Osteocyte (in vitro differentiated cells): Measurements from ENCODE around the gene CCDC27. TPM values are rescaled to one million over a fixed set of nuclear protein-coding genes. Genes with fewer than 3 reads are reported as not detected.

ENCODE experiments used
- DNase-seq: peaks from one replicate; pipeline ENCODE4 v3.0.0; 2021; ENCODE audit warnings: mixed read lengths; ENCODE audit not compliant: unreplicated experiment; ENCODE audit errors: extremely low spot score
- H3K27ac Mint-ChIP-seq: one replicate; pipeline ENCODE4 v1.8.0; 2021; ENCODE audit warnings: mild to moderate bottlenecking, mixed read lengths; ENCODE audit not compliant: unreplicated experiment
- H3K27me3 Mint-ChIP-seq: one replicate; pipeline ENCODE4 v1.8.0; 2021; ENCODE audit warnings: mixed read lengths; ENCODE audit not compliant: unreplicated experiment
- H3K36me3 Mint-ChIP-seq: one replicate; pipeline ENCODE4 v1.8.0; 2021; ENCODE audit warnings: mixed read lengths; ENCODE audit not compliant: unreplicated experiment
- H3K4me1 Mint-ChIP-seq: one replicate; pipeline ENCODE4 v1.8.0; 2021; ENCODE audit warnings: mixed read lengths; ENCODE audit not compliant: unreplicated experiment
- H3K4me3 Mint-ChIP-seq: one replicate; pipeline ENCODE4 v1.8.0; 2021; ENCODE audit warnings: mild to moderate bottlenecking, moderate library complexity, mixed read lengths; ENCODE audit not compliant: unreplicated experiment
- H3K9me3 Mint-ChIP-seq: one replicate; pipeline ENCODE4 v1.8.0; 2021; ENCODE audit warnings: mixed read lengths; ENCODE audit not compliant: unreplicated experiment
- total RNA-seq: library from RNA; stranded (reverse); gene quantifications from 2 replicates; pipeline ENCODE4 v1.2.1, GENCODE V29; 2021
- TF ChIP-seq, protein P1 (sequence below): fragments of 200-600 bp; sonication (generic); IDR thresholded peaks from 2 replicates; pipeline ENCODE4 v1.5.0; 2021; ENCODE audit warnings: antibody characterized with exemption, mild to moderate bottlenecking, moderate library complexity

Gene CCDC27
- total RNA-seq, 1 donor from 2014 or later, result not detected

DNA sequence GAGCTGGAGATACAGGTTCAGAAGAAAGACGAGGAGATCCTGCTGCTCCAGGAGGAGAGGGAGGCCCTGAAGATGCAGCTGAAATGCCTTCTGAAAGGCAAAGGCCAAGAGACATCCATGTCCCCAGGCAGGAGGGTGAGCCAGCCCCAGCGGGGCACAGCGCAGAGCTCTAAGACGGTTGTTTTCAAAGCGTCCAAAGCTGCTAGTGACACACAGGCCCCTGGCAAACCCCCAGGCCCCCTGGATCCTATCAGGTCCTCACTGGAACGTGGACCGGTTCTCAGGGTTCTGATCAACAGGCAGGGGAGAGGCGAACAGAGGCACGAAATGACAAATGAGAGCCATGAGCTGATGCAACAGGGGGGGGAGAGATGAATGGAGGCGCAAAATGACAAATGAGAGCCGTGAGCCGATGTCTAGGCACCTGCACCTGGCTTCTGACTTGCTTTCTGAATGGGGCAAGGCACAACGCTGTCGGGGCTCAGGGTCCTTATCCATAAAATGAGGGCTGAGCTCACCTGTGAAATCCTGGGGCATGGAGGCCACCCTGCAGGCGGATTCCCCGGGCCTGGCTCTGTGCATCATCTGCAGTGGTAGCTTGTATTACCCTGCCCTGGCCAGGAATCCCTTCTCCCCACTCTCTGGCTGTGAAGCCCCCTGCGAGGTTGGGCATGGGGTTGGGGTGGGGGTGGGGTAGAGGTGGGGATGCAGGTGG lies 9.2 kb downstream of the CCDC27 start:
- Mint-ChIP-seq H3K27ac (no peak overlapping the region), H3K4me1 (no peaks in the 10 kb centered on the region), H3K9me3 (peaks cover 11% of the 10 kb centered on the region), H3K27me3 (peaks cover 44% of the 10 kb centered on the region), H3K36me3 (no peaks in the 10 kb centered on the region), H3K4me3 (no peak overlapping the region)
- TF ChIP-seq, protein P1, sequence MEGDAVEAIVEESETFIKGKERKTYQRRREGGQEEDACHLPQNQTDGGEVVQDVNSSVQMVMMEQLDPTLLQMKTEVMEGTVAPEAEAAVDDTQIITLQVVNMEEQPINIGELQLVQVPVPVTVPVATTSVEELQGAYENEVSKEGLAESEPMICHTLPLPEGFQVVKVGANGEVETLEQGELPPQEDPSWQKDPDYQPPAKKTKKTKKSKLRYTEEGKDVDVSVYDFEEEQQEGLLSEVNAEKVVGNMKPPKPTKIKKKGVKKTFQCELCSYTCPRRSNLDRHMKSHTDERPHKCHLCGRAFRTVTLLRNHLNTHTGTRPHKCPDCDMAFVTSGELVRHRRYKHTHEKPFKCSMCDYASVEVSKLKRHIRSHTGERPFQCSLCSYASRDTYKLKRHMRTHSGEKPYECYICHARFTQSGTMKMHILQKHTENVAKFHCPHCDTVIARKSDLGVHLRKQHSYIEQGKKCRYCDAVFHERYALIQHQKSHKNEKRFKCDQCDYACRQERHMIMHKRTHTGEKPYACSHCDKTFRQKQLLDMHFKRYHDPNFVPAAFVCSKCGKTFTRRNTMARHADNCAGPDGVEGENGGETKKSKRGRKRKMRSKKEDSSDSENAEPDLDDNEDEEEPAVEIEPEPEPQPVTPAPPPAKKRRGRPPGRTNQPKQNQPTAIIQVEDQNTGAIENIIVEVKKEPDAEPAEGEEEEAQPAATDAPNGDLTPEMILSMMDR, result no peak
- DNase-seq, result no peak

DNA sequence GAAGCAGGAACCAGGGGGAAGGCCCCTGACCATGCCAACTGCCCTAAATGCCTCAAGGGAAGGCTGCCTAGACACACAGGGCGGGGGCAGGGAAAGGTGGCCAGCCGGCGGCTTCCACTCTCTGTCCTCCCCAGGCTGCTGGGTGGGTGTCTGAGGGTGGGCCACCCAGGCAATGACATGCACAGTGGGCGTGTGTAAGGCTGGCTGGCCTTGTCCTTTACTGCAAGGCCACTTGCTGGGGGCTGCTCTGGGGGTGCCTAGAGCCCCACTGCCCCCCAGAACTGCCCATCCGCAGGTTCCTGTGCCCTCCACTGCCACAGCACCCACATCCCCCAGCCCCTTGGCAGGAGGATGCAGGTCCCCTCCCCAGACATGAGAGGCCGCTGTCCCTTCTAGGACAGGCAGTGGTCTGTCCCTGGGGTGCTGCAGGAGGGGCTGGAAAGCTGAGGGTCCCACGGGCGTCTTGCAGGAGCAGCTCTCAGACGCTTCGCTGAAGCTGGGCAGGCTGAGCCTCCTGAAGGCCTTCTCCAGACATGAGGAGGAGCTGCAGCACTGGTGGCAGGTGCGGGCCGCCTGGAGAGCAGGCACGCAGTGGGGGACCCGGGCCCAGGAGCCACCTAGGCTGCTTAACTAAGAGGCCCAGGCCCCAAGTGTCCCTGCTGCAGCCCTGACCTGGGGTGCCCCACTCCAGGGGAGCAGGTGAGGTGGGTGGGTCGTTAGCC lies 10.1 kb downstream of the CCDC27 start:
- Mint-ChIP-seq H3K27ac (no peak overlapping the region), H3K9me3 (peaks cover 11% of the 10 kb centered on the region), H3K27me3 (peaks cover 45% of the 10 kb centered on the region), H3K4me1 (no peaks in the 10 kb centered on the region), H3K36me3 (no peaks in the 10 kb centered on the region), H3K4me3 (no peak overlapping the region)
- DNase-seq, result no peak
- TF ChIP-seq, protein P1, result no peak

DNA sequence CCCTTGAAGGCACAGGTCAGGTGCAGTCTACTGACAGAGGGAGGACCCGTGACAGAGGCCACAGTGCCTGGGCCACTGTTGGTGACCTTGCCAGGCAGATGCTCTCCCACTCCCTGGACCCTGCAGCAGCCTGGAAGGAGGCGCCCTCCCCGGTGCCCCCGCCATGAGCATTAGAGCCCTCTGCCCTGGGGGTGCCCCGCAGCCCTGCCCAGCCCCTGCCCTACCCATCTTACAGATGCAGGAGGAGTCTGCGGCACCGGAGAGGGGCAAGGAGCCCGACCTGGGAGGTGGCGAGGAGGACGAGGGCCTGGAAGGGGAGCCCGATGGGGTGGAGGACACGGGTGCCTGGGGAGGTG lies 10.6 kb downstream of the CCDC27 start:
- Mint-ChIP-seq H3K36me3 (no peaks in the 10 kb centered on the region), H3K9me3 (peaks cover 11% of the 10 kb centered on the region), H3K4me1 (no peaks in the 10 kb centered on the region), H3K4me3 (no peak overlapping the region), H3K27ac (no peak overlapping the region), H3K27me3 (peaks cover 49% of the 10 kb centered on the region)
- TF ChIP-seq, protein P1, result no peak
- DNase-seq, result no peak

DNA sequence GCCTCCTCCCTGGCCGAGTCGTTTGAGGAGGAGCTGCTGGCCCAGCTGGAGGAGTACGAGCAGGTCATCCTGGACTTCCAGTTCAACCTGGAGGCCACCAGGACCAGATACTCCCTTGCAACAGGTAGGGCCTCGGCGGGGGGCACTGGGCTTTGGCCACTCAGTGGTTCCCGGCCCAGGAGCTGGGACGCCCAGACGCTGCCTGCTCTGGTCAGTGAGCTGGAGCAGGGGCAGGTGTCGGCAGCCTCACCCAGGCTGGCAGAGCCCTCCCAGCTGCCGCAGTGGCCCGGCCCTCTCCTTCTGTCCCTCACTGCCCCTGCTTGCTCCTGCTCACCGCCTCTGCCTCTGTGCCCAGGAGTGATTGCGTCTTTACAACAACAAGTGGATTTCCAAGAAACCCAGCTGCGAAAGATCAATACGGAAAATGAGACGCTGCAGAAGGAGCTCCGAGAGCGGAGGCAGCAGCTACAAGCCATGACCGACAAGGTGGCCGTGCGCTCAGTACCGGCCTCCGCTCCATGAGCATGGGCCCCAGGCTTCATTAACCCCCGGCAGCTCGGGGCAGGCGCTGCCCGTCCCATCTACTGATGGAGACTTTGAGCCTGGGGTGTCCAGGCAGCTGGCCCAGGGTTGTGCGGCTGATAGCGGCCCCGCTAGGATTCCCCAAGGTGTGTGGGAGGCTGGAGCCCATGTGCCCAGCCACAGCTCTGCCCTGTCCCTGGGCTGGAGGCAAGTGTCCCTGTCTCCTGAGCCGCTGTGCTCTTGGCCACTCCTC lies 11.3 kb downstream of the CCDC27 start:
- peaks cover 48% of the 10 kb centered on the region for H3K27me3 Mint-ChIP-seq
- no peak overlapping the region for H3K4me3 Mint-ChIP-seq
- peaks cover 11% of the 10 kb centered on the region for H3K9me3 Mint-ChIP-seq
- DNase-seq, result no peak
- H3K27ac Mint-ChIP-seq, result no peak overlapping the region
- TF ChIP-seq, protein P1, result no peak
- H3K4me1 Mint-ChIP-seq, result no peaks in the 10 kb centered on the region
- H3K36me3 Mint-ChIP-seq, result no peaks in the 10 kb centered on the region
